Mesodermal cell (in vitro differentiated cells): ENCODE results near the gene RNF144B.
"Not testable (repeated sequence)": the region's sequence is repeated elsewhere in the genome, so short reads cannot be mapped to it uniquely, and the experiment has no call there.

Experiments
- H3K27ac ChIP-seq: 2 replicates; pipeline ENCODE4 v1.7.0; 2013; ENCODE audit warnings: mild to moderate bottlenecking, low read depth, low read length, moderate library complexity; ENCODE audit not compliant: severe bottlenecking
- H3K36me3 ChIP-seq: 2 replicates; pipeline ENCODE4 v1.7.1; 2013; ENCODE audit warnings: mild to moderate bottlenecking, low read length, moderate library complexity; ENCODE audit not compliant: control insufficient read depth, insufficient read depth
- H3K4me1 ChIP-seq: one replicate; pipeline ENCODE4 v1.7.1; 2013; ENCODE audit warnings: mild to moderate bottlenecking, low read length; ENCODE audit not compliant: insufficient read depth, control insufficient read depth, poor library complexity, severe bottlenecking
- H3K4me3 ChIP-seq: 2 replicates; pipeline ENCODE4 v1.7.0; 2013; ENCODE audit warnings: low read length, control low read depth, mild to moderate bottlenecking; ENCODE audit not compliant: insufficient read depth, poor library complexity, severe bottlenecking; ENCODE audit errors: extremely low read depth
- H3K9me3 ChIP-seq: 2 replicates; pipeline ENCODE4 v1.7.1; 2013; ENCODE audit warnings: mild to moderate bottlenecking, low read length, moderate library complexity; ENCODE audit not compliant: control insufficient read depth
- WGBS, 2 experiments: methylation state at CpG; one replicate each; pipeline ENCODE4 v1.1.5; 2013; ENCODE audit warnings: missing lambda C conversion rate in 2 of 2; ENCODE audit not compliant: insufficient coverage in 2 of 2; 5-methylcytosine and 5-hydroxymethylcytosine counted together

Gene RNF144B

DNA sequence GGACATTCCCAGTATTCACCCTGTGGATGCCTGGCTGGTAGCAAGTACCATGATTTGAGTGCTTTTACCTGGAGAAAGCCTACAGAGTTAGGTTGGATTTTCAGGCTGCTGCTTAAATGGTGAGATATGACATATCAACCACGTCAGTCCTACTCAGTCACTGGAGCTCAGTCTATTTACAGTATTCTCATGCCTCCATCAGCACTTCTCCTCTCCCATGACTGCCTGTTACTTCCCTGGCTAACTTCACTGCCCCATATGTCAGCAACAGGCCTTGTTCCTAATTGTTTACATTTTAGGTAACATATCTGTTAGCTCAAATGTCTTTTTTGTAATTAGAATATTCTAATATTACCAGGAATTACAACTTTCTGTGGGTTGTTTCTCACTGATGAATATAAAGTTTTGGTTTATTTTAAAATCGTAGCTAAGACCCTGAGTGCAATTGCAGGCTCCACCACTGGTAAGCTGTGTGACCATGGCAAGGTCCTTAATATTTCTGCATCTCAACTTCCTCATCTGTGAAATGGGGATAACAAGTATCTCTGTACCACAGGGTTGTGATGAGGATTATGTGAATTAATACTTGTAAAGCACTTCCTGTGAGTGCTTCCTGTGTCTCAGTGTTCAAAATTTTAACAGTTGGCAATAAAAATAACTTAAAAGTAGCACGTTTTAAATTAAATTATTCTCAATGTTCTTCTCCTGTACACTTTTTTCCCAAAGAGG lies 54.3 kb downstream of the RNF144B start:
- no peak overlapping the region for H3K4me3 ChIP-seq
- H3K9me3 ChIP-seq: no peaks in the 10 kb centered on the region
- H3K36me3 ChIP-seq: no peaks in the 10 kb centered on the region
- 80% methylated on average over 1 of the region's 3 CpGs; no CpG with 5 or more reads in 1 of the 2 experiments for WGBS, 2 experiments
- H3K27ac ChIP-seq: no peak overlapping the region
- H3K4me1 ChIP-seq: no peaks in the 10 kb centered on the region

DNA sequence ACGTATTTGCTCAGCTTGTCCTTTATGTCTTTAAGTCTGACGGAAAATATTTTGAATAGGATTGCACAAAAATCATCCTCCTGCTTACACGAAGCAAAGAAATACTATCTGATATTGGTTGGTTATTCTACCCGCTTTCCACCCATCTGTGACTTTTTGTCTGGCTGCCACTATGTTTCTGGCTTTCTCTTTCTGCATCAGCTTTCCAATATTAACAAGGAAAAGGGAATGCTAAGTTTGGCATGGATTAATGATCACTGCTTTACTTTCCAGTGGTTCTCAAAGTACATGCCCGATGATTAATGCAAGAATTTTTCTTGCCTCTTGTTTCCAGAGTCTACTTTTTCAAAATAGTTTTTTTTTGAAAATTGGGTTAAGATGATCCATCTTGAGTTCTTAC lies 57.0 kb downstream of the RNF144B start:
- Histone ChIP-seq H3K4me1 (no peaks in the 10 kb centered on the region), H3K27ac (no peak overlapping the region), H3K36me3 (no peaks in the 10 kb centered on the region), H3K9me3 (no peaks in the 10 kb centered on the region), H3K4me3 (no peak overlapping the region)
- 93 to 100% methylated on average over 2 to 4 of the region's 5 CpGs for WGBS, 2 experiments

DNA sequence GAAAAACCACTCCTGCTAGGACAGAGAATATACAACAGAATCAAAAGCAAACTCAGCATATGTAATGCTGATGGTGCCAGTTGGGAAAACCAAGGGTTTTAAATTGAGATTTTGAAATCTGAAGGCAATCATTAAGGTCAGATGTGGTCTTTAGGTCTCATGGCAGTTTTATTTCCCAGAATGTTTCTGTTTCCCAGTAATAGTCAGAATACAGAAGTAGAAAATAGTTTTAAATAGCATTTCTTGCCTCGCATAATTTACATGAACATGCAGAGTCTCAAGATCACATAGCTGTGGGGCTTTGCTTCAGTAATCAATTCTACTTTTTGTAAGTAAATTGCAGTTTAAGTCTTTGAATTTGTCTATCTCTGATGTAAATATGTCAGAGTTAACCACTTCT lies 58.1 kb downstream of the RNF144B start:
- Histone ChIP-seq H3K36me3 (no peaks in the 10 kb centered on the region), H3K4me3 (no peak overlapping the region), H3K27ac (no peak overlapping the region), H3K9me3 (no peaks in the 10 kb centered on the region), H3K4me1 (no peaks in the 10 kb centered on the region)
- 100% methylated on average over 1 of the region's 1 CpG; no CpG with 5 or more reads in 1 of the 2 experiments for WGBS, 2 experiments

DNA sequence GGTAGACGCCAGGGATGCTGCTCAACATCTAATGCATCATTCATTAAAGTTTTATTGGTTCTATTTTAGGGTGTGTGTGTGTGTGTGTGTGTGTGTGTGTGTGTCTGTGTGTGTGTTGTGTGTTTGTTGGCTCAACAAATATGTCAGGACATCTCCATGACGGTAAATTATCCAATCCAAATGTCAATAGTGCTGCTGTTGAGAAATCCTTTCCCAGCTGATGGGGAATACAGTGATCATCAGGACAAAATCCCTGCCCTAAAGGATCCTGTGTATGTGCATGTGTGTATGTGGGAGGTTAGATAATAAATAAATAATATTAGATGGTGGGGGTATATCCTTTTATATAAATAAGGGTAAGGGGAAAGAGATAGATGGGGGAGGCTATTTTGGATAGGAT lies 59.6 kb downstream of the RNF144B start:
- no CpG with 5 or more reads among the region's 2 CpGs for WGBS, 2 experiments
- Histone ChIP-seq H3K36me3 (no peaks in the 10 kb centered on the region), H3K9me3 (no peaks in the 10 kb centered on the region), H3K4me1 (no peaks in the 10 kb centered on the region), H3K4me3 (no peak overlapping the region), H3K27ac (no peak overlapping the region)

DNA sequence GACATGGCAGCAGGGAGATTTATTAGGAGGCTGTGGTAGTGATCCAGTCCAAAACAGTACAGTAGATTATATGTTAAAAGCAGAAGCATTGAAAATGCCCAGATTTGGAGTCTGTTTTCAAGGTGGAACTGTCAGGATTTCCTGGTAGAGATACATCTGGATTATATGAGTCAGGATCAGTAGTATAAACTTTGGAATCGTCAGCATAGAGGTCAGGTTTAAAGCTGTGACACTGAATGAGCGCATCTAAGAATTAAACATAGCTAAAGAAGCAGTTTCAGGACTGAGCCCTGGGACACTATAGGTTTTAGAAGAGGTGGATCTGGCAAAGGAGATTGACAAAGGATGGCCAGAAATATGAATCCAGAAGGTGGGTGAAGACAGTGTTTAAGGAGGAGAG lies 60.4 kb downstream of the RNF144B start:
- Histone ChIP-seq H3K9me3 (no peaks in the 10 kb centered on the region), H3K4me3 (no peak overlapping the region), H3K36me3 (no peaks in the 10 kb centered on the region), H3K27ac (no peak overlapping the region), H3K4me1 (no peaks in the 10 kb centered on the region)
- WGBS, 2 experiments: 77 to 100% methylated on average over 2 of the region's 2 CpGs

DNA sequence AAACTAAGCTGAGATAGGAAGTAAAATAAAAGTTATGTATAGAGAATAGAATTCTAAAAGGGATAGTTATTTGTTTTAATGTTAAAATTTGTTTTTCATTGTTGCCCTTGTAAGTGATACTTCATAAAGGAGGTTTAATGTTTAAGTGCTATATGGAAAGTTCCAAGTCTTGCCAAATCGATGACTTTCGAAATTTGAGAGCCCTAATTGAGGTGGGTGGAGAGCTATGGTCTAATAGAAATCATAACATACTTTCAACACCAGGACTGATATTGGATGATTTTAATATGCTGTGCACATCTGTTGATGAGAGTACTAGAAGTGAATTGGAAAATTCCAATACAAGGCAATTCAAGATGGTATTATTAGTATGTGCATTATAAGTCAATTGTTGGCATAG lies 64.6 kb downstream of the RNF144B start:
- H3K36me3 ChIP-seq: no peaks in the 10 kb centered on the region
- H3K4me1 ChIP-seq: no peaks in the 10 kb centered on the region
- no peaks in the 10 kb centered on the region for H3K9me3 ChIP-seq
- no peak overlapping the region for H3K4me3 ChIP-seq
- WGBS, 2 experiments: no CpG with 5 or more reads among the region's 2 CpGs
- no peak overlapping the region for H3K27ac ChIP-seq

DNA sequence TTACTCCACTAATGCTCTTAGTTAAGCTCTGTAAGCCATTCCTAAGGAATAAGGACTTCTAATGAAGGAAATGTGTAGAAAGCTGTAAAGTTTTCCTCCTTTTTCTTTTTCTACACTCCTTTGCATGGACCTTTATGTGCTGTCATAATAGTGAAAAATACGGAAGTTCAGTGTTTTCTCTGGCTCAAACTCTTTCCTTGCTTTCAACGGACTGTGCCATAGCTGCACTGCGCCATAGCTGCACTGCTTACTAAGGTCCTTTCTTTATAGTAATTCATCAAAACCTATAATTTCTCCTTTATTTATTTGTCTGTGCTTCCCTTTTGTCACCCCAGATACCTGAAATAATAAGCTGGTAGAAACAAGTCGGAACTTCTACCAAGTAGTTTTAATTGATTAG lies 67.3 kb downstream of the RNF144B start:
- Histone ChIP-seq H3K27ac (no peak overlapping the region), H3K4me1 (no peaks in the 10 kb centered on the region), H3K4me3 (no peak overlapping the region), H3K36me3 (no peaks in the 10 kb centered on the region), H3K9me3 (no peaks in the 10 kb centered on the region)
- 93 to 100% methylated on average over 2 to 3 of the region's 4 CpGs for WGBS, 2 experiments

DNA sequence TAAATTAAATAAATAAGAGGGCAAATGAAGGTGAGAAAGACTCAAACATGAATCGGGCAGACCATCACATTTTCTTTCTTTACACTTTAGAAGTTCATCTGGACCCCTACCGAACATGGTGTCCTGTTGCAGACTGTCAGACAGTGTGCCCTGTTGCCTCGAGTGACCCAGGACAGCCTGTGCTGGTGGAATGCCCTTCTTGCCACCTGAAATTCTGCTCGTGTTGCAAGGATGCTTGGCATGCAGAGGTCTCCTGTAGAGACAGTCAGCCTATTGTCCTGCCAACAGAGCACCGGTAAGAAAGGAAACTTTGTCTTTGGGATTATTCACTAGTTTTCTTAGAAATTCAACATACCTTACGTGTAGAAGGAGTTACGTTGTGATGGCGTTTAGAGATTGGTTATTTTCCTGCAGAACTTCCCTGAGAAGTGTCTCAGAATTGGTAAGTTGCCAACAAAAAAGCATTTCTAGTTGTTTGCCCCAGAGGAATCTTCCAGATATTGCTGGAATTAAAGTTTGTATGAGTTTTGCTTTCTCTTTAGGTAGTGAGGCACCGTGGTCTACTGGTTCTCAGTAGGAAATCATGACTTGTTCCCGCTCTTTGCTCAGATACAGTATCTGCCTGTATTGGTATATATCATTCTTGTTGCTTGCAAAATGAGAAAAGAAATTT lies 70.1 kb downstream of the RNF144B start:
- H3K27ac ChIP-seq: no peak overlapping the region
- no peaks in the 10 kb centered on the region for H3K9me3 ChIP-seq
- WGBS, 2 experiments: 66 to 82% methylated on average over 5 to 7 of the region's 10 CpGs
- H3K4me3 ChIP-seq: no peak overlapping the region
- no peaks in the 10 kb centered on the region for H3K36me3 ChIP-seq
- no peaks in the 10 kb centered on the region for H3K4me1 ChIP-seq

DNA sequence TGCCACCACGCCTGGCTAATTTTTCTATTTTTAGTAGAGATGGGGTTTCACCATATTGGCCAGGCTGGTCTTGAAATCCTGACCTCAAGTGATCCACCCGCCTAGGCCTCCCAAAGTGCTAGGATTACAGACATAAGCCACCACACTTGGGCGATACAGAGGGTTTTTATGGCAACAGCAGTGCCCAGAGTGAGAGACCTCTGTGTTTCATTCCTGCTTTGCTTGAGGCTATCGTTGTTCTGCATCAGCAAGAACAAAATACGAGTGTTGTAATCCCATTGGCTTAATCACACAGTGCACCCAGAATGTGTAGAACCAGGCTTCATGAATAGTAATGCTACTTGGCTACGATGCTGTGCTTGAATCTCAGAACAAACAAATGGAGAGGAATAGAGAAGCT lies 70.9 kb downstream of the RNF144B start:
- H3K36me3 ChIP-seq, H3K9me3 ChIP-seq, H3K27ac ChIP-seq, H3K4me1 ChIP-seq, H3K4me3 ChIP-seq: not testable (repeated sequence)
- WGBS, 2 experiments: 92 to 97% methylated on average over 6 of the region's 6 CpGs

DNA sequence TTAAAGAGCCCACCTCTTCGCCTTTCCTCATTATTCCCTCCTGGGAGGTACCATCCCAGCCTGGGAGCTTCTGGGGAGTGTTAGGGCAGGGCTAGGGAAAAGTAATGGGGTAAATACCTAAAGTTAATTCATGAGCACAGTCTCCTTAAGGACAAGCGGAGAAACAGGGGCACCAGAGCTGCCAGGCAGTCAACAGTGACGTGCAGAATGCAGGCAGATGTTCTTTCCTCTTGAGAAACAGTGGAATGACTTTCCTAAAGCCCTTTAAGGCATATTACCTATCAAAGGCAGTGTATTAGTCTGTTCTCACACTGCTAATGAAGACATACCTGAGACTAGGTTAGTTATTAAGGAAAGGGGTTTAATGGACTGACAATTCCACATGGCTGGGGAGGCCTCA lies 76.3 kb downstream of the RNF144B start:
- H3K27ac ChIP-seq: no peak overlapping the region
- no peaks in the 10 kb centered on the region for H3K4me1 ChIP-seq
- WGBS, 2 experiments: 83 to 91% methylated on average over 2 of the region's 3 CpGs
- H3K36me3 ChIP-seq: no peaks in the 10 kb centered on the region
- no peak overlapping the region for H3K4me3 ChIP-seq
- H3K9me3 ChIP-seq: no peaks in the 10 kb centered on the region

DNA sequence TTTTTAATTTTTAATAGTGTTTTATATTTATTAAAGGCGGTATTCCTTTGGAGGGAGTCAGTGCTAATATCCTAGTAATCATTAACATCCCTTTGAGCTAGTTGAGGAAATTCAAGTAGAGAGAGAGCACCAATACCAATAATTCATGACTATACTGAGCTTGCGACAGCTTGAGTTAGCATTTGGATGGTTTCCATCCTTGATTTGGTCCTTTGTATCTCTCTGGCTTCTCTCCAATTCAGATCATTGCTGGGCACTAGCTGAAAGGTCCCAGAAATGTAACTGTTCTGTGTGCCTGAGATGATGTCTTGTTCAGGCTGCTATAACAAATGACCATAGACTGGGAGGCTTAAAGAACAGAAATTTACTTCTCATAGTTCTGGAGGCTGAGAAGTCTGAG lies 77.0 kb downstream of the RNF144B start:
- WGBS, 2 experiments: 83 to 100% methylated on average over 1 of the region's 2 CpGs
- Histone ChIP-seq H3K4me1 (no peaks in the 10 kb centered on the region), H3K27ac (no peak overlapping the region), H3K4me3 (no peak overlapping the region), H3K36me3 (no peaks in the 10 kb centered on the region), H3K9me3 (no peaks in the 10 kb centered on the region)
